ENCODE results near the gene CCDC32.

The CCDC32 gene

DNA sequence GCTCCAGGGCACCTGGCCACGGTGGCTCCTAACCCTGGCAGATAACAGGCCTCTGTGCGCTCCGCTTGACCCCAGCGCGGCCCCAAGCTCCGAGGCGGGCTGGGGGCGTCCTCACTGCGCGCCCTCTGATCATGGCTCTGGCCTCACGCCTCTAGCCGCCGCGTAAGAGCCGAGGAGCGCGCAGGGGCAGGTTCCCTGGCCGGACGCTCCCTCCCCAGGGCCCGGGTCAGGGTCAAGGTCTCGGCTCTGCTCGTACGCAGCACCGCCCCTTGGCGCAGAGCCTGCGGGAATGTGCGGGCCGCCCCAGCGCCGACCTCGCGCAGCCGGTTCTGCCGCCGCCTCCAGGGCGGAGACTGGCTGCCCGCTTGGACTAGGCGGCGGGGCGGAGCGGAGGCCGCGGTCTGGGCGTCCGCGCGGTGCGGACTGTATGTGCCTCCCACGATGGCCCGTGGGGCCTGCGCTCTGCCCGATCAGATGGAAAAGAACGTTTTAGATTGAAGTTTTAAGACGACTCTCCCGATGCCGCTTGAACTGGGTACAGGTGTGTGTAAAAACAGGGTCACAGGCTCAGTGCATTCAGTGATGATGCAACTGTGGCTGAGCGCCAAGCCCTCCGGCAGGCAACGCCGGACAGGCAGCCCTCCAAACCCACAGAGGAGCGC is 53.2 kb downstream of the CCDC32 start:
- no peak for DNase-seq

DNA sequence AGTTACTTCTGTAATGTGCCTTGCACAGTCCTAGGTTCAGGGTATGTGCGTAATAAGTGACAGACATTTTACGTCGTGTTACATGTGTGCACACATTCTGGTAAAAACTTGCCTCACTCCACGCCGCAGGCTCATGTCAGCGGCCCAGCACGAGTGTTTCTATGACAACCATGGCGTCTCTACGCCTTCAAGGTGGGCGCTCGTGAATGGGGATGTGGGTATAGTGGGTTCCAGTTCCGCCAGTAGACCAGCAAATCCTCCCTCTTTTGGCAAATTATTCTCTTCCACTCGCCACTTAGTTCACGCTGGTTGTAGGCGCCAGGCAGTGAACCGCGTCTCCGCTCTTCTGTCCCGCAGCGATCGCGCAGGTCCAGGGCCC is 53.8 kb downstream of the CCDC32 start:
- DNase-seq: no peak

GRCh38 chr15:40510201-40510600 is 54.6 kb downstream of the CCDC32 start:
- DNase-seq: no peak

GRCh38 chr15:40508216-40508615 is 56.6 kb downstream of the CCDC32 start:
- no peak for DNase-seq

GRCh38 chr15:40506964-40507571 is 57.8 kb downstream of the CCDC32 start:
- peak in 1 of 2 donors; percentile 38 for DNase-seq
